K562 (cell line): Measurements from ENCODE around the gene UBE2E2. TPM values are rescaled to one million over a fixed set of nuclear protein-coding genes. Genes with fewer than 3 reads are reported as not detected.

ENCODE experiments used
- BCLAF1 ChIP-seq, 2 experiments: fragments of 450-650 bp in 1 of 2; IDR thresholded peaks; 2 replicates each; pipeline ENCODE4 v1.6.1; 2011 to 2017; ENCODE audit warnings: low read depth in 2 of 2, antibody characterized with exemption in 1 of 2, borderline replicate concordance in 1 of 2, low read length in 1 of 2, mild to moderate bottlenecking in 1 of 2, mixed read lengths in 1 of 2; ENCODE audit not compliant: control insufficient read depth in 1 of 2
- CBFA2T3 ChIP-seq: fragments of 450-650 bp; IDR thresholded peaks from 2 replicates; pipeline ENCODE4 v1.6.1; 2017
- CEBPG ChIP-seq, 3 experiments: fragments of 200-800 bp in 1 of 3; sonication (Bioruptor generic) in 1 of 3; sonication (generic) in 1 of 3; formaldehyde crosslinking in 1 of 3; IDR thresholded peaks in 2 of 3; conservative IDR thresholded peaks in 1 of 3; 2 replicates each; pipeline versions ENCODE4 v1.6.1 to v1.8.0; 2016 to 2022; ENCODE audit warnings: missing compliant biosample characterization in 2 of 3, missing genetic modification characterization in 2 of 3, mild to moderate bottlenecking in 1 of 3, missing genetic modification reagents in 1 of 3
- CHCHD3 ChIP-seq: fragments of 250-450 bp; sonication (Bioruptor Pico); IDR thresholded peaks from 2 replicates; pipeline ENCODE4 v2.1.2; 2022; ENCODE audit warnings: mild to moderate bottlenecking
- DIDO1 ChIP-seq: fragments of 450-650 bp; IDR thresholded peaks from 2 replicates; pipeline ENCODE4 v1.6.1; 2016; ENCODE audit warnings: low read depth, missing biosample characterization, missing genetic modification characterization
- HIVEP1 ChIP-seq: fragments of 250-450 bp; sonication (Bioruptor Pico); IDR thresholded peaks from 2 replicates; pipeline ENCODE4 v1.4.0; 2020; ENCODE audit warnings: mild to moderate bottlenecking
- HSF4 ChIP-seq: fragments of 250-450 bp; sonication (Bioruptor Pico); IDR thresholded peaks from 2 replicates; pipeline ENCODE4 v2.1.2; 2022; ENCODE audit warnings: mild to moderate bottlenecking, moderate library complexity, borderline replicate concordance
- RBBP5 ChIP-seq: fragments of 200-600 bp; sonication (generic); IDR thresholded peaks from 2 replicates; pipeline ENCODE4 v1.6.1; 2012; ENCODE audit warnings: borderline replicate concordance, mild to moderate bottlenecking, low read length, control low read depth, inconsistent platforms; ENCODE audit not compliant: insufficient read depth, poor library complexity, severe bottlenecking
- ZBTB11 ChIP-seq, 3 experiments: fragments of 200-800 bp in 1 of 3; fragments of 250-450 bp in 1 of 3; fragments of 450-650 bp in 1 of 3; sonication (Bioruptor Pico) in 1 of 3; sonication (Bioruptor generic) in 1 of 3; formaldehyde crosslinking in 1 of 3; IDR thresholded peaks; 2 replicates each; pipeline versions ENCODE4 v1.6.1 to v1.8.0; 2016 to 2022; ENCODE audit warnings: mild to moderate bottlenecking in 2 of 3, missing genetic modification characterization in 2 of 3, missing compliant biosample characterization in 1 of 3, moderate library complexity in 1 of 3
- ZNF12 ChIP-seq: sonication (generic); formaldehyde crosslinking; IDR thresholded peaks from 2 replicates; pipeline ENCODE4 v1.4.0; 2020; ENCODE audit warnings: mild to moderate bottlenecking, missing genetic modification reagents
- ZNF239 ChIP-seq: fragments of 250-450 bp; sonication (Bioruptor Pico); IDR thresholded peaks from 2 replicates; pipeline ENCODE4 v1.4.0; 2020; ENCODE audit warnings: mild to moderate bottlenecking
- polyA plus RNA-seq, 8 experiments: library from polyadenylated mRNA; depleted of rRNA in 4 of 8; stranded (reverse) in 5 of 8; unstranded in 3 of 8; fragments of >200 nt; fragmentation: Nextera tagmentation in 2 of 8; fragmentation: Illumina TruSeq in 1 of 8; extraction: Ambion mirVana in 2 of 8; extraction: Trizol in 1 of 8; gene quantifications; 2 replicates each; pipeline versions ENCODE4 v1.2.1 to v1.2.3, GENCODE V29; 2011 to 2014; ENCODE audit warnings: inconsistent platforms in 1 of 8, missing spikeins in 1 of 8
- total RNA-seq, 7 experiments: library from RNA; depleted of rRNA in 6 of 7; stranded (reverse); fragments of >200 nt in 6 of 7; fragmentation: Illumina TruSeq in 2 of 7; extraction: Trizol in 2 of 7; gene quantifications; 2 replicates each; pipeline versions ENCODE4 v1.2.1 to v1.2.3, GENCODE V29; 2011 to 2021; ENCODE audit warnings: low replicate concordance in 1 of 7
- TF ChIP-seq, protein P1 (sequence below): IDR thresholded peaks from 2 replicates; pipeline ENCODE4 v1.6.1; 2011; ENCODE audit not compliant: insufficient read length; ENCODE audit errors: extremely low read depth
- TF ChIP-seq, protein P2 (sequence below), 2 experiments: fragments of 450-650 bp; IDR thresholded peaks; 2 replicates each; pipeline ENCODE4 v1.6.1; 2016
- TF ChIP-seq, protein P3 (sequence below): fragments of 250-450 bp; sonication (Bioruptor Pico); IDR thresholded peaks from 2 replicates; pipeline ENCODE4 v1.8.0; 2022; ENCODE audit warnings: inconsistent platforms

The UBE2E2 gene
- total and polyA plus RNA-seq, 9 of the 15 experiments (the other 6 are each of a cell fraction or from before 2014, with no cell fraction given): 0.22 to 5.1 (median 1.9) TPM

- TF ChIP-seq ZBTB11 (CRISPR knock-in tag; IDR thresholded peaks at IDR 0.05) (peak in 1 of 3 experiments; percentile 47; a peak in 1 of 6 replicates), HIVEP1 (CRISPR knock-in tag) (no peak), ZNF239 (no peak), CEBPG (CRISPR knock-in tag; IDR thresholded peaks at IDR 0.05) (no peak), CEBPG (tag; conservative IDR thresholded peaks at IDR 0.05 in 1 of 2, IDR thresholded peaks at IDR 0.05 in 1 of 2) (no peak), HSF4 (CRISPR knock-in tag) (no peak), BCLAF1 (IDR thresholded peaks at IDR 0.05; ENCODE audit: borderline replicate concordance in 1 of 2, control insufficient read depth in 1 of 2, low read depth in 2 of 2, low read length in 1 of 2) (no peak), DIDO1 (no peak), RBBP5 (no peak), CHCHD3 (no peak), CBFA2T3 (no peak), ZNF12 (CRISPR knock-in tag) (no peak)
- TF ChIP-seq, protein P1, sequence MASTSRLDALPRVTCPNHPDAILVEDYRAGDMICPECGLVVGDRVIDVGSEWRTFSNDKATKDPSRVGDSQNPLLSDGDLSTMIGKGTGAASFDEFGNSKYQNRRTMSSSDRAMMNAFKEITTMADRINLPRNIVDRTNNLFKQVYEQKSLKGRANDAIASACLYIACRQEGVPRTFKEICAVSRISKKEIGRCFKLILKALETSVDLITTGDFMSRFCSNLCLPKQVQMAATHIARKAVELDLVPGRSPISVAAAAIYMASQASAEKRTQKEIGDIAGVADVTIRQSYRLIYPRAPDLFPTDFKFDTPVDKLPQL: no peak
- TF ChIP-seq, protein P2, sequence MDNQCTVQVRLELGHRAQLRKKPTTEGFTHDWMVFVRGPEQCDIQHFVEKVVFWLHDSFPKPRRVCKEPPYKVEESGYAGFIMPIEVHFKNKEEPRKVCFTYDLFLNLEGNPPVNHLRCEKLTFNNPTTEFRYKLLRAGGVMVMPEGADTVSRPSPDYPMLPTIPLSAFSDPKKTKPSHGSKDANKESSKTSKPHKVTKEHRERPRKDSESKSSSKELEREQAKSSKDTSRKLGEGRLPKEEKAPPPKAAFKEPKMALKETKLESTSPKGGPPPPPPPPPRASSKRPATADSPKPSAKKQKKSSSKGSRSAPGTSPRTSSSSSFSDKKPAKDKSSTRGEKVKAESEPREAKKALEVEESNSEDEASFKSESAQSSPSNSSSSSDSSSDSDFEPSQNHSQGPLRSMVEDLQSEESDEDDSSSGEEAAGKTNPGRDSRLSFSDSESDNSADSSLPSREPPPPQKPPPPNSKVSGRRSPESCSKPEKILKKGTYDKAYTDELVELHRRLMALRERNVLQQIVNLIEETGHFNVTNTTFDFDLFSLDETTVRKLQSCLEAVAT (IDR thresholded peaks at IDR 0.05): no peak
- TF ChIP-seq, protein P3, sequence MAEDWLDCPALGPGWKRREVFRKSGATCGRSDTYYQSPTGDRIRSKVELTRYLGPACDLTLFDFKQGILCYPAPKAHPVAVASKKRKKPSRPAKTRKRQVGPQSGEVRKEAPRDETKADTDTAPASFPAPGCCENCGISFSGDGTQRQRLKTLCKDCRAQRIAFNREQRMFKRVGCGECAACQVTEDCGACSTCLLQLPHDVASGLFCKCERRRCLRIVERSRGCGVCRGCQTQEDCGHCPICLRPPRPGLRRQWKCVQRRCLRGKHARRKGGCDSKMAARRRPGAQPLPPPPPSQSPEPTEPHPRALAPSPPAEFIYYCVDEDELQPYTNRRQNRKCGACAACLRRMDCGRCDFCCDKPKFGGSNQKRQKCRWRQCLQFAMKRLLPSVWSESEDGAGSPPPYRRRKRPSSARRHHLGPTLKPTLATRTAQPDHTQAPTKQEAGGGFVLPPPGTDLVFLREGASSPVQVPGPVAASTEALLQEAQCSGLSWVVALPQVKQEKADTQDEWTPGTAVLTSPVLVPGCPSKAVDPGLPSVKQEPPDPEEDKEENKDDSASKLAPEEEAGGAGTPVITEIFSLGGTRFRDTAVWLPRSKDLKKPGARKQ: no peak
Measured at GRCh38 chr3:23202921-23203707, at the start of gene UBE2E2 (continued).
